Ovary (tissue), 3 donors: ENCODE measurements around the gene DAB2IP.

Experiments
- CTCF ChIP-seq, 3 donors: fragments of 450-650 bp in 2 of 3; fragments of 200-600 bp in 1 of 3; IDR thresholded peaks; one replicate each; pipeline versions ENCODE4 v1.5.1 to v1.8.0; 2016 to 2022; ENCODE audit warnings: antibody characterized with exemption in 3 of 3, mild to moderate bottlenecking in 1 of 3
- EP300 ChIP-seq: sonication (generic); formaldehyde crosslinking; IDR thresholded peaks from one replicate; pipeline ENCODE4 v1.6.1; 2017; ENCODE audit warnings: antibody characterized with exemption
- POLR2A ChIP-seq: fragments of 450-650 bp; IDR thresholded peaks from one replicate; pipeline ENCODE4 v1.6.1; 2017; ENCODE audit warnings: antibody characterized with exemption, mild to moderate bottlenecking, moderate library complexity
- donor health status: DM: no; HTN: no; CAD: no.

GRCh38 chr9:121607434-121608167, 43.8 kb upstream of the DAB2IP start:
- TF ChIP-seq CTCF (IDR thresholded peaks at IDR 0.05): no peak
- TF ChIP-seq POLR2A: no peak
- no peak for TF ChIP-seq EP300
